Fibroblast of upper back skin (primary cell): ENCODE results near the gene GDF7.

Experiments
- DNase-seq: peaks from one replicate; pipeline ENCODE4 v3.0.0-alpha.2; 2013

GDF7 gene

GRCh38 chr2:20666304-20667150 is at the start of gene GDF7:
Gene GDF7, plus strand, starts transcription at chr2:20667144. Its CDS starts 96 bp downstream, at chr2:20667240.
- DNase-seq: no peak

GRCh38 chr2:20617892-20618467 is 49.0 kb upstream of the GDF7 start:
- peak; percentile 97 for DNase-seq

- no peak for DNase-seq
Observed at GRCh38 chr2:20618468-20618885, 48.5 kb upstream of the GDF7 start.

GRCh38 chr2:20618886-20619521 is 47.9 kb upstream of the GDF7 start:
- no peak for DNase-seq

DNA sequence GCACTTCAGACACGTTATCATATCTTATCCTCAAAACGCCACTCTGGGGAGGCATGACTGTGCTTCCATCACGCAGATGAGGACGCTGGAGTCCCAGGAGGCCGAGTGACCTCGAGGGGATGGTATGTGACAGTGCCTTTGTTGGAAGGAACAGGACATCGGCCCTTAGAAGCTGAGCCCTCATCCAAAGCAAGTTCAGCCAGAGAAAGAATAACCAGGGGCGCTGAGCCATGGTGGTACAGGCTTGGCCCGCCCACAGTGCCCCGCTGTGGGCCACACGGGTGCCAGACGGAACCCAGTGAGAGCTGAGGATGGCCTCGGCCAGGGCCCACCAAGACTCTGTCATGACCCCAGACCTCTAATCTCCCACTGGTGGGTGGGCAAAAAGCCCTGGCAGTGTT is 47.3 kb upstream of the GDF7 start:
- no peak for DNase-seq

- DNase-seq: no peak
Observed at GRCh38 chr2:20620271-20620681, 46.7 kb upstream of the GDF7 start.

GRCh38 chr2:20620696-20621365 is 46.1 kb upstream of the GDF7 start:
- DNase-seq: no peak

DNA sequence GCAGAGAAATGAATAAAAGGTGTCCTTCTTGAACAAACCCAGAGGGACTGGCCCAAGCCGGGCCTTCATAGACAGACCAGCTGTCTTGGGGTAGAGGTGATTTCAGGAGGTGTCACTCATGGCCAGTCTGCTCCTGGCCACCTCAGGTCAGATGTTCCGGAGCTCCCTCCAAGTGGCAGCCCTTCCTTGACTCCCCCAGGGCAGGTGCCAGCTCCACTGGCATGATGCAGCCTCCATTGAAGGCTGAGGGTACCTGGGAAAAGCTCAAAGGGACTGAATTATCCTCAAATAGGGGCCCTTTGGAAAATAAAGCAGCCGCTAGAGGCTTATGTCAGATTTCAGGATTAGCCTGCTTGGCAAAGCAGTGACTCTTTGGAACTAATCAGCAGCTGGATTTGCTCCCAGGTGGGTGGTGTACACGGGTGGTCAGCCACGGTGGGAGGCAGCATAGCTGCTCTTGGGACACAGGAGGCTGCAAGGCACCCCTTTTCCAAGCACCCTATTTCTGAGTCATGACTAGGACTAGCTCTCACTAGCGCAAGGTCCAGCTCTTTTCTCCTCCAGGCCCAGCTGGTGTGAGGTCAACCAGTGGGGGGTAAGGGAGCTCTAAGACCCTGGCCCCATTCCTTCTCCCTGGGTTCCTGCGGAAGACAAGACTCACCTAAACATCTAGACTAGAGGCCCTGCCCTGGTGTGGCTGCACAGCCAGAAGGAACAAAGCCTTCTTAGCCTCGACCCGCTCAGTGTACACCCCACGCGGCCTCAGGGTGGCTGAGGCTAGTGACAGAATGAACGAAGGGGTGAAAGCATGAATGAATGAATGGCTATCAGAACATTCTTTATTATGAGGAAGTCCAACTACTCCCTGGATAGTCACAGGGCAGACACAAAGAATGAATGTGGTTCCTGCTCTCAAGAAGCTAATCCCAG is 45.3 kb upstream of the GDF7 start:
- DNase-seq: no peak

- no peak for DNase-seq
Observed at GRCh38 chr2:20622296-20622686, 44.7 kb upstream of the GDF7 start.

- DNase-seq: no peak
Observed at GRCh38 chr2:20622731-20623130, 44.2 kb upstream of the GDF7 start.

DNA sequence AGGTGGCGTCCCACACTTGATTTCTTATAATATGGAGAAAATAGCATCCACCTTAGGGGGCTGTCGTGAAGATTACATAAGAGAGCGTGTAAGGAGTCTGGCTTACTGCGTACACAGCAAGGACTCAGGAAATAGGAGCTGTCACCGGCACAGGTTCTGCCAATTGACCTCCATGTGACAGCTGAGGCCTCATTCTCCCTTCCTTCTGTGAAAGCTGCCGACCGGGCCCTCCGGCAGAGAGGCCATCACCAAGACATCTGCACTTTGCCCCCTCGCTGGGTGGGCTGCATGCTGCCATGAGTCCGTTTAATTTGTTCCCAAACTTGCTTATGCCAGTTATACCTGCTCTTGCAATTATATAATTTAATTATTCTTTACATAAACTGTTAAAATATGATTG is 43.7 kb upstream of the GDF7 start:
- DNase-seq: no peak

GRCh38 chr2:20623741-20624155 is 43.2 kb upstream of the GDF7 start:
- DNase-seq: no peak

DNA sequence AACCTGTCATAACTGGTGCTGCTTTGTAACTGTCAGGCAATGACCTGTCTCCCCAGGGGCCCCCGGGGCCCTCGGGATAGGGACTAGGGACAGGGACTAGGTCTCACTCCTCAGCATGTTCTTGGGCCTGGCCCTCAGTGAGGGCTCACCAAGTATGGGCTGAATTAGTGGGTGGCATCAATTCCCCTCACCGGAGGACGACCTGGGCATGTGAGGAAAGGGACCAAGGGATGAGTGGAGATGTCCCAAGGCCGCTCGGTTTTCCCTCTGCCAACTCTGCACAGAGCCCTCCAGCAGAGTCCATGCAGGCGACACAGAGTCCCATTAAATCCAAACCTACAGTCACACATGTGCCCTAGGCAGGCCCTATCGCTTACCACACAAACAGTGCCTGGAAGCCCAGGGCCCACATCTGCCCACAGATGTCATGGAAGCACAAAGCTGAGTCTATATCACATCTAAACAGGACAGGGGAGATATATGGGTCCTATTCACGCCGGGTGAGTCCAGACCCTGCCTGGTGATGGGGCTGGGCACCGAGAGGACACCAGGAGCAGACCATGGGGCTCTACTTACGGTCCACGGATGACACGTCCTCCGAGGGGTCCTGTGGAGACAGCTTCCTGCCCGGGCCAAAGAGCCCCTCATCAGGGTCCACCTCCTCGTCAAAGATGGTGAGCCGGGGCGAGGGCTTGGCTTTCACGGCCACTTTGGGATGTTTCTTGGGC is 42.6 kb upstream of the GDF7 start:
- DNase-seq: no peak

DNA sequence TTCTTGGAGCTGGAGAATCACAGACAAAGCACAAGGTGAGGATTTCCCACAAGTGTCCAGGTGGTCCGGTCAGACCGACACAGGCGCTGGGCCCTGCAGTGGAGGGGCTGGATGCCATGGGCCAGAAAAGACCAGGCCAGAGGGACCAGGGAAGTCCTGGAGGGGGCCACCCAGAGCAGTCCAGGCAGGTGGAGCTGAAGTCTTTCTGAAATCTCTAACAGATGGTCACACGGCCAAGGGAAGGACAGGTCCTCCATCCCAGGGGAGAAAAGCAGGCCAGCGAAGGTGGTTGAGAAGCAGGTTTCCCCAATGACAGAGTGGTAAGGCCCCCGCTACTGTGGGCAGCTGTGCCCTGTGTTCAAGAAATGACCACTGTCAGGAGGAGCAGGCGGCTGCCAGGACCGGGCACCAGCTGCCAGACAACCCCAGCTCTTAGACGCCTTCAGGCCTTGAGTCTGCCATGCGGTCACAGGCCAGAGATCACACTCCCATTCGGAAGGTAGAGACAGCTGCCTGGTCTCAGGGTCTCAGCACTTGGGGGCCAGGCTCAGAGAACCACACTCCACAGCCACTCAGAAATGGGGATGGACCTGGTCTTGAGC is 42.0 kb upstream of the GDF7 start:
- DNase-seq: no peak

- no peak for DNase-seq
Observed at GRCh38 chr2:20625491-20626391, 41.2 kb upstream of the GDF7 start.

GRCh38 chr2:20626392-20626697 is 40.6 kb upstream of the GDF7 start:
- DNase-seq: no peak

DNA sequence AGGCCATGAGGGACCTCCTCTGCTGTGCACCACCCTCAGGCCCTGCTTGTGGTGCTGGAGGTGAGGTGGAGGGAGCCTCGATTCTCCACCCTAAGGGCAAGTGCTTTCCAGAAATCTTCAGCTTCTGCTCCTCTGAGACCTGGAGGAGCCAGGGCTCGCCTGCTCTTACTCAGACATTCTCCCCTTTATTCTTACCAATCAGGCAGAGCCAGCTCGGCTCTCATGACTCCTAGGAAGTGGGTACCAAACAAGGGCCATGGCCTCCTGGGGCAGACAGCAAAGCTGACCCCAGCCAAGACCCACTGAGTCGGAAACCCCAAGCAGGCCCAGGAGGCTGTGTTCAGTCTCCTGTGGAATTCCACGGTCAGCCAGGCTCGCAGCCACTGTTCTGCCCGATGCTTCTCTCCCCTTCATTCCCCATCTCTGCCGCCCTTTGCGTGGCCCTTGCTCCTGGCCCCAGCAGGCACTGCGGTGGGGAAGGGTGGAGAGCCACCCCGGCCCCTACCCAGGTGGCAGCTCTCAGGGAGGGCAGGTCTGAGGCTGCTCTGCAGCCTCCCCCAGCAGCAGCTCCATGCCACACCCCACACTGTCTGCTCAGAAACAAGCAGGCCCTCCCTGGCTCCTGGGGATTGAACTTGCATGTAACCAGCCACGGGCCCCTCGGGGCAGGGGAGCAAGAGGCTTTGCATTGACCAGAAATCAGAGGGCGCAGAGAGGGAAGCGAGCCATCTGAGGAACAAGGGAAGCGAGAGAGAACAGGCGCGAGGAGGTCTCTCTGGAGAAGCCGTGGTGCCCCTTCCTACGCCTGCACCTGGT is 40.0 kb upstream of the GDF7 start:
- no peak for DNase-seq

DNA sequence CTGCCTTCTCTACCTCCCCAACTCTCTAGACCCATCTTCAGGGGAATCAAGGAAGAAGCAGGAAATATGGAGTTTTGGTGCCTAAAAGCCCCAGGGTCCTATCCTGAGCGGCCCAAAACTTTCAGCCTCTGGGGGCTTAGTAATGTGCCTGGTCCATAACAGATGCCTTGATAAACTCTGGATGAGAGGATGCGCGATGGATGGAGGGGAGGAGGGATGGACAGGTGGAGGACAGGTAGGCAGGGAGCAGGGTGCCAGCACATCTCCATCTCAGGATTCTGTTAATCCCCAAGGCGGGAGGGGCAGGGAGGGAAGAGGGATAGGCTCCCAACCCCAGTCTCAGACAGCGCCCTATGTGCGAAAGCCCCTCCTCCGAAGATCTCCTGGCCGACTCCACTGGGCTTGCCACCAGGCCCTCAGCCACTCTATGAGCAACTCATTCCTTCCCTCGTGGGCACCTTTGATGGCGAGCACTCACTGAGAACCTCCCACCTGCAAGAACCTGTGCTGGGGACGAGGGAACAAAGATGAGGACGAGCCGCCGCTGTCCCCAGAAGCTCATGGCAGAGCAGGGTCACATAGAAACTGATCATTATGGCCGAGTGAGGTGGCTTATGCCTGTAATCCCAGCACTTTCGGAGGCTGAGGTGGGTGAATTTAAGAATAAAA is 39.1 kb upstream of the GDF7 start:
- no peak for DNase-seq

DNA sequence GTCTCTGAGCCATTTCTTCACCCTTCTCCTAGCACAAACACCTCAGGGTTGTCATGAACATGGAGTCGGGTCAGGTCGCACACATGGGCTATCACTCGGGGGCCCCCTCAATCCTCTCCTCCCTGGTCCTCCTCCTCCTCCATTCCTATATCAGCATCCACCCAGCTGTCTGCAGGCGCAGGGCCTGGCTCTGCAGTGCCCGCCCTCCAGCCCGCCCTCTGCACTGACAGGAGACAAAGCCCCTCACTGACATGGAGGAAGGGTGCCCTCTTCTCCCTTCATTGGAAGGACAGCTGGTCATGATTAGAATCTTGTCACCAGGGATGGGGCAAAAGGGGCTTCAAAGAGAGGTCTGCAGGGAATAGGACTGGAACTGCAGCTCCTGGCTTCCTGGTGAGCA is 37.8 kb upstream of the GDF7 start:
- DNase-seq: no peak
